Measurements from ENCODE around the gene TNK2. TPM values are rescaled to one million over a fixed set of nuclear protein-coding genes. Genes with fewer than 3 reads are reported as not detected.
"Not testable (repeated sequence)": the region's sequence is repeated elsewhere in the genome, so short reads cannot be mapped to it uniquely, and the experiment has no call there.

TNK2 gene
- total RNA-seq, 2 experiments from 2014 or later: 43.6 to 92.1 TPM

- ChIA-PET CTCF (ENCODE audit: unreplicated experiment) (no interaction called here), POLR2A (no interaction called here)
- no peaks in the 10 kb centered on the region for H3K9me3 ChIP-seq (ENCODE audit: low read length)
- intact Hi-C loops (cut with micrococcal nuclease; ENCODE audit: unreplicated experiment): no loop called here
- DNase-seq (ENCODE audit: low spot score): no peak
- H3K9me2 ChIP-seq (ENCODE audit: insufficient read depth, low read length): no peaks in the 10 kb centered on the region
- H3K4me3 ChIP-seq (ENCODE audit: low read depth, low read length, poor library complexity, severe bottlenecking): no peak overlapping the region
- H3K79me2 ChIP-seq (ENCODE audit: insufficient read depth, low read depth, low read length): no peaks in the 10 kb centered on the region
- peaks cover 9% of the 10 kb centered on the region for H3K4me1 ChIP-seq (ENCODE audit: insufficient read depth, low read length, poor library complexity, severe bottlenecking)
- H2AFZ ChIP-seq (ENCODE audit: low read length): no peak overlapping the region
- H3K4me2 ChIP-seq (ENCODE audit: low read length): no peak overlapping the region
- no peak for TF ChIP-seq CTCF (conservative IDR thresholded peaks at IDR 0.05; ENCODE audit: low read length)
- no peak for TF ChIP-seq EZH2phosphoT487 (IDR thresholded peaks at IDR 0.05; ENCODE audit: borderline replicate concordance, low read depth, low read length)
- H3K36me3 ChIP-seq (ENCODE audit: insufficient read depth, low read length): no peaks in the 10 kb centered on the region
- no peaks in the 10 kb centered on the region for H4K20me1 ChIP-seq (ENCODE audit: insufficient read depth, low read length)
- BruUV-seq (replicated peaks): no TSS peak
- no peak overlapping the region for H3K27ac ChIP-seq (ENCODE audit: low read depth, low read length, poor library complexity, severe bottlenecking)
These were observed 82.2 kb downstream of the TNK2 start for GRCh38 chr3:195825857-195826804.

- H4K20me1 ChIP-seq (ENCODE audit: insufficient read depth, low read length): no peaks in the 10 kb centered on the region
- H3K4me3 ChIP-seq (ENCODE audit: low read depth, low read length, poor library complexity, severe bottlenecking): no peak overlapping the region
- H3K9me2 ChIP-seq (ENCODE audit: insufficient read depth, low read length): no peaks in the 10 kb centered on the region
- no peak overlapping the region for H3K4me2 ChIP-seq (ENCODE audit: low read length)
- TF ChIP-seq EZH2phosphoT487 (IDR thresholded peaks at IDR 0.05; ENCODE audit: borderline replicate concordance, low read depth, low read length) (no peak), CTCF (conservative IDR thresholded peaks at IDR 0.05; ENCODE audit: low read length) (no peak)
- no peaks in the 10 kb centered on the region for H3K36me3 ChIP-seq (ENCODE audit: insufficient read depth, low read length)
- peaks cover 4% of the 10 kb centered on the region for H3K4me1 ChIP-seq (ENCODE audit: insufficient read depth, low read length, poor library complexity, severe bottlenecking)
- BruUV-seq (replicated peaks): no TSS peak
- no peaks in the 10 kb centered on the region for H3K79me2 ChIP-seq (ENCODE audit: insufficient read depth, low read depth, low read length)
- POLR2A ChIA-PET: no interaction called here
- no peak for DNase-seq (ENCODE audit: low spot score)
- intact Hi-C loops (cut with micrococcal nuclease; ENCODE audit: unreplicated experiment): no loop called here
- H2AFZ ChIP-seq (ENCODE audit: low read length): no peak overlapping the region
- H3K27ac ChIP-seq (ENCODE audit: low read depth, low read length, poor library complexity, severe bottlenecking): no peak overlapping the region
- H3K9me3 ChIP-seq (ENCODE audit: low read length): no peaks in the 10 kb centered on the region
- CTCF ChIA-PET (ENCODE audit: unreplicated experiment): no interaction called here
These were observed 83.2 kb downstream of the TNK2 start for GRCh38 chr3:195825191-195825588.

- H2AFZ ChIP-seq (ENCODE audit: low read length); H3K9me2 ChIP-seq (ENCODE audit: insufficient read depth, low read length); H4K20me1 ChIP-seq (ENCODE audit: insufficient read depth, low read length); POLR2A ChIA-PET; DNase-seq (ENCODE audit: low spot score); H3K4me3 ChIP-seq (ENCODE audit: low read depth, low read length, poor library complexity, severe bottlenecking); H3K9me3 ChIP-seq (ENCODE audit: low read length); H3K4me1 ChIP-seq (ENCODE audit: insufficient read depth, low read length, poor library complexity, severe bottlenecking); H3K79me2 ChIP-seq (ENCODE audit: insufficient read depth, low read depth, low read length); H3K36me3 ChIP-seq (ENCODE audit: insufficient read depth, low read length); intact Hi-C loops (cut with micrococcal nuclease; ENCODE audit: unreplicated experiment); BruUV-seq (replicated peaks); CTCF ChIA-PET (ENCODE audit: unreplicated experiment); H3K4me2 ChIP-seq (ENCODE audit: low read length); H3K27ac ChIP-seq (ENCODE audit: low read depth, low read length, poor library complexity, severe bottlenecking): not testable (repeated sequence)
These were observed 83.7 kb downstream of the TNK2 start for GRCh38 chr3:195824425-195825190.

Data from OCI-LY7 (cell line).